ENCODE measurements around the gene RUFY1.

RUFY1 gene

GRCh38 chr5:179568721-179569120 lies 18.4 kb downstream of the RUFY1 start:
- H3K36me3 ChIP-seq = peaks cover 96% of the 10 kb centered on the region
- no peaks in the 10 kb centered on the region for H3K9me3 ChIP-seq
- H3K4me3 ChIP-seq = no peak overlapping the region
- H3K4me2 ChIP-seq = no peak overlapping the region
- TF ChIP-seq Cebpa-rat (IDR thresholded peaks at IDR 0.05) = no peak
- no peak overlapping the region for H3K9ac ChIP-seq
- H4K20me1 ChIP-seq = 0 out of 2 replicates have a peak, but pooled peaks cover 4% of the 10 kb centered on the region
- no peak overlapping the region for H3K27ac ChIP-seq
- no peaks in the 10 kb centered on the region for H3K27me3 ChIP-seq
- no peaks in the 10 kb centered on the region for H3K4me1 ChIP-seq

- Histone ChIP-seq H3K36me3 (peaks cover 90% of the 10 kb centered on the region), H3K9me3 (no peaks in the 10 kb centered on the region), H3K4me2 (no peak overlapping the region), H3K27ac (no peak overlapping the region), H3K4me3 (no peak overlapping the region), H3K9ac (no peak overlapping the region), H3K4me1 (no peaks in the 10 kb centered on the region), H4K20me1 (0 out of 2 replicates have a peak, but pooled peaks cover 4% of the 10 kb centered on the region), H3K27me3 (no peaks in the 10 kb centered on the region)
- TF ChIP-seq Cebpa-rat (IDR thresholded peaks at IDR 0.05) = no peak
Measured at GRCh38 chr5:179572386-179572785, 22.0 kb downstream of the RUFY1 start.

- Histone ChIP-seq H3K9me3 (no peaks in the 10 kb centered on the region), H4K20me1 (0 out of 2 replicates have a peak, but pooled peaks cover 2% of the 10 kb centered on the region), H3K27ac (no peak overlapping the region), H3K36me3 (peaks cover 85% of the 10 kb centered on the region), H3K4me2 (no peak overlapping the region), H3K4me1 (no peaks in the 10 kb centered on the region), H3K4me3 (no peak overlapping the region), H3K27me3 (no peaks in the 10 kb centered on the region), H3K9ac (no peak overlapping the region)
- no peak for TF ChIP-seq Cebpa-rat (IDR thresholded peaks at IDR 0.05)
Measured at GRCh38 chr5:179577286-179577960, 27.1 kb downstream of the RUFY1 start.

- Histone ChIP-seq H3K9ac (no peak overlapping the region), H3K4me1 (no peaks in the 10 kb centered on the region), H3K27ac (no peak overlapping the region), H3K36me3 (peaks cover 91% of the 10 kb centered on the region), H3K27me3 (no peaks in the 10 kb centered on the region), H4K20me1 (0 out of 2 replicates have a peak, but pooled peaks cover 5% of the 10 kb centered on the region), H3K9me3 (no peaks in the 10 kb centered on the region), H3K4me3 (no peak overlapping the region), H3K4me2 (no peak overlapping the region)
- TF ChIP-seq Cebpa-rat (IDR thresholded peaks at IDR 0.05) = no peak
Measured at GRCh38 chr5:179585941-179586401, 35.6 kb downstream of the RUFY1 start.

- Histone ChIP-seq H3K4me3 (no peak overlapping the region), H3K9ac (no peak overlapping the region), H3K27me3 (no peaks in the 10 kb centered on the region), H3K36me3 (peaks cover 91% of the 10 kb centered on the region), H3K27ac (no peak overlapping the region), H3K4me1 (no peaks in the 10 kb centered on the region), H3K9me3 (no peaks in the 10 kb centered on the region), H4K20me1 (0 out of 2 replicates have a peak, but pooled peaks cover 5% of the 10 kb centered on the region), H3K4me2 (no peak overlapping the region)
- no peak for TF ChIP-seq Cebpa-rat (IDR thresholded peaks at IDR 0.05)
Measured at GRCh38 chr5:179588166-179588565, 37.8 kb downstream of the RUFY1 start.

GRCh38 chr5:179595916-179596315 lies 45.6 kb downstream of the RUFY1 start:
- Histone ChIP-seq H3K4me1 (peaks cover 6% of the 10 kb centered on the region), H3K36me3 (peaks cover 97% of the 10 kb centered on the region), H3K4me3 (no peak overlapping the region), H4K20me1 (no peaks in the 10 kb centered on the region), H3K4me2 (no peak overlapping the region), H3K27me3 (no peaks in the 10 kb centered on the region), H3K27ac (no peak overlapping the region), H3K9me3 (no peaks in the 10 kb centered on the region), H3K9ac (no peak overlapping the region)
- TF ChIP-seq Cebpa-rat (IDR thresholded peaks at IDR 0.05) = no peak

GRCh38 chr5:179596421-179596820 lies 46.1 kb downstream of the RUFY1 start:
- Histone ChIP-seq H3K4me3 (no peak overlapping the region), H3K4me2 (no peak overlapping the region), H3K9ac (no peak overlapping the region), H3K27me3 (no peaks in the 10 kb centered on the region), H3K9me3 (no peaks in the 10 kb centered on the region), H3K36me3 (peaks cover 96% of the 10 kb centered on the region), H4K20me1 (no peaks in the 10 kb centered on the region), H3K27ac (no peak overlapping the region), H3K4me1 (peaks cover 6% of the 10 kb centered on the region)
- TF ChIP-seq Cebpa-rat (IDR thresholded peaks at IDR 0.05) = no peak

GRCh38 chr5:179599100-179599499 lies 48.7 kb downstream of the RUFY1 start:
- no peaks in the 10 kb centered on the region for H3K9me3 ChIP-seq
- peaks cover 6% of the 10 kb centered on the region for H3K4me1 ChIP-seq
- no peak overlapping the region for H3K4me2 ChIP-seq
- no peak for TF ChIP-seq Cebpa-rat (IDR thresholded peaks at IDR 0.05)
- H3K27ac ChIP-seq = no peak overlapping the region
- no peak overlapping the region for H3K9ac ChIP-seq
- H4K20me1 ChIP-seq = no peaks in the 10 kb centered on the region
- no peak overlapping the region for H3K4me3 ChIP-seq
- peaks cover 94% of the 10 kb centered on the region for H3K36me3 ChIP-seq
- H3K27me3 ChIP-seq = no peaks in the 10 kb centered on the region

GRCh38 chr5:179599566-179599965 lies 49.2 kb downstream of the RUFY1 start:
- no peaks in the 10 kb centered on the region for H3K27me3 ChIP-seq
- H3K4me1 ChIP-seq = peaks cover 6% of the 10 kb centered on the region
- H3K9ac ChIP-seq = no peak overlapping the region; the same call in 1 of the 2 replicates
- no peak overlapping the region for H3K4me2 ChIP-seq
- no peaks in the 10 kb centered on the region for H4K20me1 ChIP-seq
- peaks cover 94% of the 10 kb centered on the region for H3K36me3 ChIP-seq
- no peak overlapping the region for H3K27ac ChIP-seq
- H3K4me3 ChIP-seq = no peak overlapping the region
- no peaks in the 10 kb centered on the region for H3K9me3 ChIP-seq
- no peak for TF ChIP-seq Cebpa-rat (IDR thresholded peaks at IDR 0.05)

- H3K27me3 ChIP-seq = no peaks in the 10 kb centered on the region
- H3K36me3 ChIP-seq = peaks cover 94% of the 10 kb centered on the region
- H3K4me3 ChIP-seq = no peak overlapping the region
- no peak overlapping the region; the same call in 1 of the 2 replicates for H3K9ac ChIP-seq
- H3K4me1 ChIP-seq = peaks cover 8% of the 10 kb centered on the region
- no peak for TF ChIP-seq Cebpa-rat (IDR thresholded peaks at IDR 0.05)
- no peak overlapping the region for H3K4me2 ChIP-seq
- H4K20me1 ChIP-seq = 0 out of 2 replicates have a peak, but pooled peaks cover 2% of the 10 kb centered on the region
- H3K27ac ChIP-seq = no peak overlapping the region
- no peaks in the 10 kb centered on the region for H3K9me3 ChIP-seq
Measured at GRCh38 chr5:179599973-179600372, 49.6 kb downstream of the RUFY1 start.
